Measurements from ENCODE around the gene GALK1. TPM values are rescaled to one million over a fixed set of nuclear protein-coding genes. Genes with fewer than 3 reads are reported as not detected.

Gene GALK1
- total RNA-seq, 4 donors from 2014 or later, result 13.7 to 23.2 (median 20.4) TPM

DNA sequence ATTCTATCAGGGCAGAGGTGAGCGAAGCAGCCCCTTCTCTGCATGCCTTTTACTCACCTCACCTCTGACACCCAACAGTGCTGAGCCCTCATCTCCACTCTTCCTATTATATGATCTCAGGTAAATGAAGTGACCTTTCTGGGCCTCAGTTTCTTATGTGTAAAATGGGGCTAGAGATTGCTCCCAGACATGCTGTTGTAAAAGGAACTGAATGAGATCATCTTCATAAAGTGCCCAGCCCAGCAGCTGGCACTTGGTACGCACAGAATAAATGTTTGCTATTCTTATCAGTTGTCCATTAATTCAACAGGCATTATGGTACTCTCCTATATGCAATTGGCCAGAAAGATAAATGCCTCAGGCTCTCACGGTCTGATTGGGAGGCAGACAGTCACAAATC lies 4.5 kb upstream of the GALK1 start:
- Histone ChIP-seq H3K27me3 (no peaks in the 10 kb centered on the region), H3K4me1 (peaks cover 0 to 13% (median 0%) of the 10 kb centered on the region in 3 donors), H3K9me3 (no peaks in the 10 kb centered on the region), H3K36me3 (peaks cover 0 to 9% of the 10 kb centered on the region in 2 donors), H3K27ac (no peak overlapping the region), H3K4me3 (no peak overlapping the region)
- TF ChIP-seq EP300 (IDR thresholded peaks at IDR 0.05) (no peak), POLR2AphosphoS5 (IDR thresholded peaks at IDR 0.05) (no peak)
- 60 to 88% methylated on average over 2 to 3 of the region's 3 CpGs for WGBS, 2 donors (ENCODE audit: low coverage in 1 of 2)
- no peak for ATAC-seq

DNA sequence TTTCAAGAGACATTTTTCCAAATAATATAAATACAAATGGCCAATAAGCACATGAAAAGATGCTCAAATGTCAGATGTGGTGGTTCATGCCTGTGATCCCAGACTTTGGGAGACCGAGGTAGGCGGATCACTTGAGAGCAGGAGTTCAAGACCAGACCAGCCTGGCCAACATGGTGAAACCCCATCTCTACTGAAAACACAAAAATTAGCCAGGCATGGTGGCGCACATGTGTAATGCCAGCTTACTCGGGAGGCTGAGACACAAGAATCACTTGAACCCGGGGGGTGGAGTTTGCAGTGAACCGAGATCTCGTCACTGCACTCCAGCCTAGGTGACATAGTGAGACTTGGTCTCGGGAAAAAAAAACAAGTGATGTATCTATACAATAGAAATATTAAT lies 2.9 kb upstream of the GALK1 start:
- Histone ChIP-seq H3K9me3 (no peaks in the 10 kb centered on the region), H3K4me3 (no peak overlapping the region), H3K36me3 (peaks cover 0 to 5% of the 10 kb centered on the region in 2 donors), H3K27me3 (no peaks in the 10 kb centered on the region), H3K4me1 (peaks cover 0 to 26% (median 13%) of the 10 kb centered on the region in 3 donors), H3K27ac (no peak overlapping the region)
- TF ChIP-seq, protein P1, sequence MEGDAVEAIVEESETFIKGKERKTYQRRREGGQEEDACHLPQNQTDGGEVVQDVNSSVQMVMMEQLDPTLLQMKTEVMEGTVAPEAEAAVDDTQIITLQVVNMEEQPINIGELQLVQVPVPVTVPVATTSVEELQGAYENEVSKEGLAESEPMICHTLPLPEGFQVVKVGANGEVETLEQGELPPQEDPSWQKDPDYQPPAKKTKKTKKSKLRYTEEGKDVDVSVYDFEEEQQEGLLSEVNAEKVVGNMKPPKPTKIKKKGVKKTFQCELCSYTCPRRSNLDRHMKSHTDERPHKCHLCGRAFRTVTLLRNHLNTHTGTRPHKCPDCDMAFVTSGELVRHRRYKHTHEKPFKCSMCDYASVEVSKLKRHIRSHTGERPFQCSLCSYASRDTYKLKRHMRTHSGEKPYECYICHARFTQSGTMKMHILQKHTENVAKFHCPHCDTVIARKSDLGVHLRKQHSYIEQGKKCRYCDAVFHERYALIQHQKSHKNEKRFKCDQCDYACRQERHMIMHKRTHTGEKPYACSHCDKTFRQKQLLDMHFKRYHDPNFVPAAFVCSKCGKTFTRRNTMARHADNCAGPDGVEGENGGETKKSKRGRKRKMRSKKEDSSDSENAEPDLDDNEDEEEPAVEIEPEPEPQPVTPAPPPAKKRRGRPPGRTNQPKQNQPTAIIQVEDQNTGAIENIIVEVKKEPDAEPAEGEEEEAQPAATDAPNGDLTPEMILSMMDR (IDR thresholded peaks at IDR 0.05), result no peak
- no peak for TF ChIP-seq EP300 (IDR thresholded peaks at IDR 0.05)
- no peak for TF ChIP-seq POLR2AphosphoS5 (IDR thresholded peaks at IDR 0.05)
- no peak for TF ChIP-seq POLR2A (IDR thresholded peaks at IDR 0.05)
- no peak for ATAC-seq
- 86 to 87% methylated on average over 5 of the region's 8 CpGs for WGBS, 2 donors (ENCODE audit: low coverage in 1 of 2)

DNA sequence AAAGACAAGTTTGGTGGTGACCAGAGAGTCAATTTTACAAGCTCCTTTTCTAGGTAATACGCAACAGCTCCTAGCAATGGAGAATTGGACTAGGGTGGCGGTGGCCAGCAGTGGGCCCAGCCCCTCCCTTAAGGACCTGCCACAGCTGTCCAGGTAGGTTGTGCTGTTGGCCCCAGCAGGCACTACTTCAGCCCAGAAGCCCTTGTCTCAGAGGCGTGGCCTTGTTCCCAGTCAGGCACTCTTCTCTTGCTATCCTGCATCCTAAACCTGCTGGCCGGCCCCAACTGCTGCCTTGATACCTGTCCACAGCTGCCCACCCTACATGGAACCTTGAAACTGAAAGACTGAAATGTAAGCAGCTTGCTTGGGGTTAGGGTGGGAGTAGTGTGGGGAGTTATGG lies 989 bp upstream of the GALK1 start:
- Histone ChIP-seq H3K27ac (peak overlapping the region in 3 of 4 donors; percentile 90 to 92 (median 92)), H3K4me1 (peaks cover 0 to 31% (median 13%) of the 10 kb centered on the region in 3 donors)
- 100% methylated on average over 1 of the region's 4 CpGs; no CpG with 5 or more reads in 1 of the 2 donors for WGBS, 2 donors (ENCODE audit: low coverage in 1 of 2)

DNA sequence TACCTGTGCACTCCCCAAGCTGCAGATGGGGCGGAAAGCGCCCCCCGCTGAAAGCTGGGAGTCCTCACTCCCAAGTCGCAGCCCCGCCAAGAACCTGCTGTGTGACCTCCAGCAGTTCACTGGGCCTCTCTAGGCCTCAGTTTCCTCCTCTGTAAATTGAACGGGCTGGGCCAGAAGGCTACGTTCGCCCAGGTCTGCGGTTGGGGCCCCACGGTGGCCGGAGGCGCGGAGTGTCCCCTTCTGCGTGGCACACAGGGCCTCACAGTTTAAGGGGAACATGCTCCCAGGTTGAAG lies 628 bp downstream of the GALK1 start:
- TF ChIP-seq, protein P1 (IDR thresholded peaks at IDR 0.05), result no peak
- TF ChIP-seq EP300 (IDR thresholded peaks at IDR 0.05) (no peak), POLR2AphosphoS5 (IDR thresholded peaks at IDR 0.05) (no peak), POLR2A (IDR thresholded peaks at IDR 0.05) (no peak)
- H3K36me3 ChIP-seq, result peaks cover 0 to 28% of the 10 kb centered on the region in 2 donors
- peak overlapping the region; percentile 54 to 92 (median 91) for H3K27ac ChIP-seq
- WGBS, 2 donors (ENCODE audit: low coverage in 1 of 2), result 10% methylated on average over 2 of the region's 14 CpGs; no CpG with 5 or more reads in 1 of the 2 donors
- peaks cover 0 to 31% (median 13%) of the 10 kb centered on the region in 3 donors for H3K4me1 ChIP-seq
- no peaks in the 10 kb centered on the region for H3K27me3 ChIP-seq
- no peaks in the 10 kb centered on the region for H3K9me3 ChIP-seq
- peak overlapping the region; percentile 58 to 82 for H3K4me3 ChIP-seq
- no peak for ATAC-seq

More for the DNA sequence above, 989 bp upstream of the GALK1 start:
- ATAC-seq, result no peak
- H3K9me3 ChIP-seq, result no peaks in the 10 kb centered on the region
- no peaks in the 10 kb centered on the region for H3K27me3 ChIP-seq
- TF ChIP-seq EP300 (IDR thresholded peaks at IDR 0.05) (no peak), POLR2A (IDR thresholded peaks at IDR 0.05) (no peak), POLR2AphosphoS5 (IDR thresholded peaks at IDR 0.05) (no peak)
- TF ChIP-seq, protein P1 (IDR thresholded peaks at IDR 0.05), result no peak
- H3K4me3 ChIP-seq, result no peak overlapping the region
- H3K36me3 ChIP-seq, result peaks cover 0 to 14% of the 10 kb centered on the region in 2 donors

DNA sequence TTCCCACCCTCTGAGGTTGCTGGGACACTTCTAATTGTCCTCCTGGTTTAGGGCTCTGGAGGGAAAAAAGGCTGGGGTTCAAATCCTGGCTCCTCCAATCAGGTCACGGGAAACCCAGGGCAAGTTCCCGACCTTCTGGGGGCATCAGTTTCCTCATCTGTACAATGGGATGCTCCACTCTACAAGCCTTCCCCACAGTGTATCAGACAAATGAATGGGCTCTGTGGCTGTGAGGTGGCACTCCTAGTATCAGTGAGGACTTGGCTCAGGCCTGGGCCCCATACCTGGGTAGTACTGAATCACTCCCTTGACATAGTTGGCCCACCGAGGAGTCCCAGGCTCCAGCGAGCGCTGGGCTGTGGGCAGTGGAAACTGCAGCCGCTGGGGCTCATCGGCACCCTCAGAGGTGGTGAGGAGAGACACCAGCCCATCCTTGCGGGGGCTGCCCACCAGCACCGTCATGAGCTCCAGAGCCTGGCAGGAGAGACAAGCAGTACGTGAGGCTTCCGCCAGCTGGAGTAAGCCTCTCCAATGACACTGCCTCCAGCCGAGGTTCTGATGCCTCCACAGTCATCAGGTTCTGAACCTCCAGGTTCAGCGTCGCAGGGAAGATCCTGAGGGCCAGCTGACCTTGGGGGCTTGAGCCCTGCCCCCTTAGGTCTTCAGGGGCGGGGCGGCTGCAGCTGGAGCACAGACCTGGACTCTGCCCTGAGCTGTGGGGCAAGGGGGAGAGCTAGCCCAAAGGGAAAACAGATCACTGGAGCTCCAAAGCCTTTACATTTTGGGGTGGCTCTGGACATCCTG lies 1.2 kb downstream of the GALK1 start:
- no peak for ATAC-seq

More for the DNA sequence above, 1.2 kb downstream of the GALK1 start:
- H3K9me3 ChIP-seq, result no peaks in the 10 kb centered on the region
- peak overlapping the region in 3 of 4 donors; percentile 90 to 92 (median 92) for H3K27ac ChIP-seq
- peak overlapping the region; percentile 58 to 82 for H3K4me3 ChIP-seq
- TF ChIP-seq EP300 (IDR thresholded peaks at IDR 0.05) (no peak), POLR2AphosphoS5 (IDR thresholded peaks at IDR 0.05) (no peak), POLR2A (IDR thresholded peaks at IDR 0.05) (no peak)
- TF ChIP-seq, protein P1 (IDR thresholded peaks at IDR 0.05), result no peak
- H3K27me3 ChIP-seq, result no peaks in the 10 kb centered on the region
- 80% methylated on average over 1 of the region's 16 CpGs; no CpG with 5 or more reads in 1 of the 2 donors for WGBS, 2 donors (ENCODE audit: low coverage in 1 of 2)
- peaks cover 0 to 34% of the 10 kb centered on the region in 2 donors for H3K36me3 ChIP-seq
- peaks cover 0 to 31% (median 13%) of the 10 kb centered on the region in 3 donors for H3K4me1 ChIP-seq

All from gastroesophageal sphincter (tissue), 4 donors.